ENCODE measurements around the gene NUFIP2. TPM values are rescaled to one million over a fixed set of nuclear protein-coding genes. Genes with fewer than 3 reads are reported as not detected.
"Not testable (repeated sequence)": the region's sequence is repeated elsewhere in the genome, so short reads cannot be mapped to it uniquely, and the experiment has no call there.

The NUFIP2 gene
- total RNA-seq, 2 donors from 2014 or later: 39.7 to 65.8 TPM

DNA sequence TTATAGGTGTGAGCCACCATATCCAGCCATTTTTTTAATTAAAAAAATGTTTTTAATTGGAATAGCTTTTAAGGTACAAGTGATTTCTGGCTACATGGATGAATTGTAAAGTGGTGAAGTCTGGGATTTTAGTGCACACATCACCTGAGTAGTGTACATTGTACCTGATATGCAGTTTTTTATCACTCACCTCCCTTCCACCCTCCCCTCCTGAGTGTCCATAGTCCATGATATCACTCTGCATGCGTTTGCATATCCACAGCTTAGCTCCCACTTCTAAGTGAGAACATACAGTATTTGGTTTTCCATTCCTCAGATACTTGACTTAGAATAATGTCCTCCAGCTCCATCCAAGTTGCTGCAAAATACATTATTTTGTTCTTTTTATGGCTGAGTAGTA lies 60.6 kb downstream of the NUFIP2 start:
- no peaks in the 10 kb centered on the region for H3K36me3 ChIP-seq
- peaks cover 0 to 3% of the 10 kb centered on the region in 2 donors for H3K4me1 ChIP-seq (ENCODE audit: control insufficient read depth in 1 of 2, low read depth in 2 of 2)
- H3K27me3 ChIP-seq (replicated peaks; ENCODE audit: insufficient read depth): no peaks in the 10 kb centered on the region
- no peak overlapping the region for H3K4me3 ChIP-seq
- H3K27ac ChIP-seq: no peak overlapping the region
- ATAC-seq (ENCODE audit: insufficient number of reproducible peaks, low FRiP score, low read depth) (no peak), DNase-seq (ENCODE audit: low spot score) (no peak)
- H3K9me3 ChIP-seq: no peaks in the 10 kb centered on the region
- TF ChIP-seq CTCF (IDR thresholded peaks at IDR 0.05): no peak

- no peak overlapping the region for H3K27ac ChIP-seq
- no peak for DNase-seq (ENCODE audit: low spot score)
- no peak for TF ChIP-seq CTCF (IDR thresholded peaks at IDR 0.05)
- ATAC-seq (ENCODE audit: insufficient number of reproducible peaks, low FRiP score, low read depth): no peak
- H3K9me3 ChIP-seq: no peaks in the 10 kb centered on the region
- no peak overlapping the region for H3K4me3 ChIP-seq
- no peaks in the 10 kb centered on the region for H3K4me1 ChIP-seq (ENCODE audit: control insufficient read depth in 1 of 2, low read depth in 2 of 2)
- H3K27me3 ChIP-seq (replicated peaks; ENCODE audit: insufficient read depth): no peaks in the 10 kb centered on the region
- no peaks in the 10 kb centered on the region for H3K36me3 ChIP-seq
Measured at GRCh38 chr17:29225396-29225795, 68.6 kb downstream of the NUFIP2 start.

DNA sequence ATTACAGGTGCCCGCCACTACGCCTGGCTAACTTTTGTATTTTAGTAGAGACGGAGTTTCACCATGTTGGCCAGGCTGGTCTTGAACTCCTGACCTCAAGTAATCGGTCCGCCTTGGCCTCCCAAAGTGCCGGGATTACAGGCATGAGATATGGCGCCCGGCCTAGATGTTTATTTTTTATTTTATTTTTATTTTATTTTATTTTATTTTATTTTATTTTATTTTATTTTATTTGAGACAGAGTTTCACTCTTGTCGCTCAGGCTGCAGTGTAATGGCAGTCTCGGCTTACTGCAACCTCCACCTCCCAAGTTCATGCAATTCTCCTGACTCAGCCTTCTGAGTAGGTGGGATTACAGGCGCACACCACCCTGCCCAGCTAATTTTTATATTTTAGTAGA lies 72.6 kb downstream of the NUFIP2 start:
- not testable (repeated sequence) for H3K4me1 ChIP-seq (ENCODE audit: control insufficient read depth in 1 of 2, low read depth in 2 of 2); H3K27ac ChIP-seq; H3K4me3 ChIP-seq; ATAC-seq (ENCODE audit: insufficient number of reproducible peaks, low FRiP score, low read depth); H3K36me3 ChIP-seq; H3K9me3 ChIP-seq; DNase-seq (ENCODE audit: low spot score); H3K27me3 ChIP-seq (replicated peaks; ENCODE audit: insufficient read depth)

DNA sequence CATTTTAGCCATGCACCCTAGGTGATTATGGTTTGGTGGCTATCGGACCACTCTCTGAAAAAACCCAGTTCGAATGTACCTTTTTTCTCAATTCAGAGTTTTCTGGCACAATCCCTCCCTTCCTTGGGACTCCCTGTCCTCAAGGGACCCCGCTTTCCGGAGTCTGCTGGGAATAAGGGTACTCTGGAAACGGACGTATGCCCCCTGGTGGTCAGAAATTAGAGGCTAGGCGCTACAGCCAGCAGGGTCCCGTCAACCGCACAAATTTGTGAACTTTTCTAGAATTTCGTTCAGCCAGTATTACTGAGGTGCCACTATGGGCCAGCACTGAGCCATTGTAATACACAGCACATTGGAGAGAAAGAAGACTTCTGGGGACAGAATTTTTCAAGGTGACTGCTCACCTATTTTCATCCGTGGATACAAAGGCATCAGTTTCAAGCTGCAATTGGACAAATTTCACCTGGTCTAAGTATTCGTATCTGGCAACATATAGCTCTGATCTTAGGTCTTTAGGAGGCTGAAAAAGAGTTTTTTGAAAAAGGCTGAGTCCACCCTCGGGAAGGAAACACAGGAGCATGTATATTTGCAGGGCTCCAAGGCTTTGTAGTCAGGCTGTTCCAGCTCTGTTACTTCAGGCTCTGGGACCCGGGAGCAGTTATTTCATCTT lies 74.4 kb downstream of the NUFIP2 start:
- no peak for ATAC-seq (ENCODE audit: insufficient number of reproducible peaks, low FRiP score, low read depth)
- Histone ChIP-seq H3K27ac (no peak overlapping the region), H3K4me1 (ENCODE audit: control insufficient read depth in 1 of 2, low read depth in 2 of 2) (peaks cover 0 to 18% of the 10 kb centered on the region in 2 donors), H3K9me3 (no peaks in the 10 kb centered on the region), H3K27me3 (replicated peaks; ENCODE audit: insufficient read depth) (no peaks in the 10 kb centered on the region), H3K4me3 (no peak overlapping the region), H3K36me3 (no peaks in the 10 kb centered on the region)
- peak; percentile 96 for TF ChIP-seq CTCF (IDR thresholded peaks at IDR 0.05)
- DNase-seq (ENCODE audit: low spot score): peak; percentile 45

GRCh38 chr17:29216856-29217255 lies 77.1 kb downstream of the NUFIP2 start:
- Histone ChIP-seq H3K9me3 (no peaks in the 10 kb centered on the region), H3K4me1 (ENCODE audit: control insufficient read depth in 1 of 2, low read depth in 2 of 2) (peaks cover 0 to 18% of the 10 kb centered on the region in 2 donors), H3K4me3 (no peak overlapping the region), H3K27ac (no peak overlapping the region), H3K27me3 (replicated peaks; ENCODE audit: insufficient read depth) (no peaks in the 10 kb centered on the region), H3K36me3 (no peaks in the 10 kb centered on the region)
- DNase-seq (ENCODE audit: low spot score): no peak
- TF ChIP-seq CTCF (IDR thresholded peaks at IDR 0.05): no peak
- ATAC-seq (ENCODE audit: insufficient number of reproducible peaks, low FRiP score, low read depth): no peak

DNA sequence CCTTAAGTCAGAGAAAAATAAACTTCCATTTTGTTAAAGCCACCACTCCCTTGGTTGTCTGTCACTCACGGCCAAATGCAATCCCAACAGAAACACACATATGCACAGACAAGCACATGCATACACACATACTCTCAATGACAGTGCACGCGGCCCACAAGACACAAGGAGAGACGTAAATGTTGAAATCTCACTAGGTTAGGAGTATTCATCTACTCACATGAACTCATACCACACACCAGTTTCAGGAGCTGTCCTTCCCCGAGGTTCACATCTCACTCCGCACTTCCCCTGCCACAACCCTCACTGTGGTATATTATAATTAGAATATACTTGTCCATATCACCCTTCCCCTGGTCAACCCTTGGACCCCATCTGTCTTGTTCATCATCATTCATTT lies 77.8 kb downstream of the NUFIP2 start:
- no peak for ATAC-seq (ENCODE audit: insufficient number of reproducible peaks, low FRiP score, low read depth)
- Histone ChIP-seq H3K27ac (no peak overlapping the region), H3K4me1 (ENCODE audit: control insufficient read depth in 1 of 2, low read depth in 2 of 2) (peaks cover 0 to 18% of the 10 kb centered on the region in 2 donors), H3K27me3 (replicated peaks; ENCODE audit: insufficient read depth) (no peaks in the 10 kb centered on the region), H3K9me3 (no peaks in the 10 kb centered on the region), H3K36me3 (no peaks in the 10 kb centered on the region), H3K4me3 (no peak overlapping the region)
- DNase-seq (ENCODE audit: low spot score): no peak
- no peak for TF ChIP-seq CTCF (IDR thresholded peaks at IDR 0.05)
